Iris pigment epithelial cell (primary cell): ENCODE measurements around the gene APOL1.
"Not testable (repeated sequence)": the region's sequence is repeated elsewhere in the genome, so short reads cannot be mapped to it uniquely, and the experiment has no call there.

Experiments used
- DNase-seq: peaks from one replicate; pipeline ENCODE4 v3.0.0-alpha.2; 2011; ENCODE audit warnings: low read depth

APOL1 gene

GRCh38 chr22:36244522-36245391 is 8.2 kb upstream of the APOL1 start:
- peak; percentile 34 for DNase-seq

DNA sequence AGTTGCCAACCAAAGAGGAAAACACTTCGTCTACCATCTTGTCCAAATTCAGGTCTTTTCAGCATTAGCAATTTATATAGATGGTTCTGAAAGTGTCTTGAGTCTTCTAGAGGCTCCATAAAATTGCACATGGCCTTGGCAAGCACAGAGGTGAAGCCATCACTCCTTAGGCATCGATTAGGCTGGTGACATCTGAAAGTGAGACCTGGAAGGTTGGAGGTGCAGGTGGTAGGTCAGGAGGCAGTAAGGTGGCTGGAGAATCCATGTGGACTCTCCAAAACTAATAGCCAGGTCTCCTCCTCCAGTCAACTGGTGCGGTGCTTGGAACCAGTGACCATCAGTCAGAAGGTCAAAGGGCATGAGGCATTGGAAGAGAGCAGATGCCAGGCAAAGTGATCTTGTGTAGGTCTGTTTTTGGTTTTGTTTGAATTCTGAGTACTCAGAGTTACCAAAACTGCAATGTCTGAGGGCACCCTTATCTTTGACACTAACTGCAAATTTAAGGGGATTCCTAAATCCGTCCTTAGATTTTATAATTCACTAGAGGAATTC is 7.1 kb upstream of the APOL1 start:
- DNase-seq, result no peak

GRCh38 chr22:36246718-36247117 is 6.2 kb upstream of the APOL1 start:
- no peak for DNase-seq

- no peak for DNase-seq
Observed at GRCh38 chr22:36247955-36248354, 5.0 kb upstream of the APOL1 start.

- DNase-seq, result no peak
Observed at GRCh38 chr22:36249160-36249559, 3.8 kb upstream of the APOL1 start.

GRCh38 chr22:36250292-36250960 is 2.5 kb upstream of the APOL1 start:
- DNase-seq, result not testable (repeated sequence)

DNA sequence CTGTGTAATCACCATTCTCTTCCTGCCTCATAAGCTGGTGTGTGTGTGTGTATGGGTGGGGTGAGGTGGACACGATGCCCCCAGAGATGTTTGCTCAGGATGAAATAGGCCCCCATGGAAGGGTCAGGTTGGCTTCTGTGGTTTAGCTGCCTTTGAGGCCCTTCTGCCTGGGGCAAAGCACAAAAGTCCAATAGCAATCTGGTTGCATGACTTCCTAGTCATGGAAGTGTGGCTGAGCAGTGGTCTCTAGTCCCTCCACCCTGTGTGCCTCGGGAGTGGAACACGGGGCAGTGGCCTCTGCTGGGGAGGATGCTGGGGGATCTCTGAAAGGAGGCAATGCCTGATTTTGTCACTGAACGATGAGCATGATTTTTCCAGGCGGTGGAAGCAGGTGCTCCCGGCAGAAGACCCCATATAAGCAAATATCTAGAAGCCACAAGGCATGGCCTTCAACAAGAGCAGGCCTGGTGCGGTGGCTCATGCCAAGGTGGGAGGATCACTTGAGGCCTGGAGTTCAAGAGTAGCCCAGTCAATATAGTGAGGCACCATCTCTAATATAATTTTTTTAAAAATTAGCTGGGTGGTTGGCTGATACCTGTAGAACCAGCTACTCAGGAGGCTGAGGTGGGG is 839 bp upstream of the APOL1 start:
- not testable (repeated sequence) for DNase-seq

DNA sequence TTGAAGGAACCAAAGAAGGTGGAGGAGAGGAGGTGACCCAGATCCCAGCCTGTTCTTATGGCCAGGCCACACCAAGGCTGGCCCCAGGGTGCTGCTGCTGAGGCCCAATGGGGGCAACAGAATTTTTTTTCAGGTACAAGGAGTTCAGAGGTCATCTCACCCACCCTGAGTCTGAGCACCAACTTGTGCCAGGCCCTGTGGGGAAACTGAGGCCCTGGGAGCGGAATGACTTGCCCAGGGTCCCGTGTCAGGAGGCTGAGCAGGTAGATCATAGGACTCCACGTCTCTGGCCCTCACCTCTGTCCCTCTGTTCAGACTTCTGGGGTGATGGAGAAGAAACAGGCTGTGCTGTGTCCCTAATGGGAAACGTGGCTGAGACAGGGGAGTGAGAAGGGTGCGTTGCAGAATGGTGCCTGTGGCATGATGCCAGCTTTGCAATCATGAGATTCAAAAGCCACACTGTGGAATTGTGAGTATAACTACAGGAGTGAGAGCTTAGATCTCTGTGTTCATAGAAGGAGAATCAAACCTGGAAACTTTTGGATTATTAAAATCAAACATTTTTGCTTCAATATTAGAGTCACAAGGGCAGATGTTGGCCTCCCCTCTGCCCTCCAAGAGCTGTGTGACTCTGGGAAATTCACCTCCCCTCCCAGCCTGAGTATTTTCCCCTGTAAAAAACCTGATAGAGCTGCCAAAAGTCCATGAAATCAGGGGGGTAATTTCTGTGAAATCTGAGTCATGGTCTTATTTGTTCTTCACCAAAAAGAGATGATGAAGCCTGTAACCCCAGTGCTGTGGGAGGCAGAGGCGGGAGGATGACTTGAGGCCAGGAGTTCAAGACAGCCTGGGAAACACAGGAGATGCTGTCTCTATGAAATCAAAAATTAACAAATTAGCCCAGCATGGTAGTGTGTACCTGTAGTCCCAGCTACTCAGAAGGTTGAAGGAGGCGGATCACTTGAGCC is 874 bp downstream of the APOL1 start:
- no peak for DNase-seq

GRCh38 chr22:36255572-36255971 is 2.6 kb downstream of the APOL1 start:
- not testable (repeated sequence) for DNase-seq

DNA sequence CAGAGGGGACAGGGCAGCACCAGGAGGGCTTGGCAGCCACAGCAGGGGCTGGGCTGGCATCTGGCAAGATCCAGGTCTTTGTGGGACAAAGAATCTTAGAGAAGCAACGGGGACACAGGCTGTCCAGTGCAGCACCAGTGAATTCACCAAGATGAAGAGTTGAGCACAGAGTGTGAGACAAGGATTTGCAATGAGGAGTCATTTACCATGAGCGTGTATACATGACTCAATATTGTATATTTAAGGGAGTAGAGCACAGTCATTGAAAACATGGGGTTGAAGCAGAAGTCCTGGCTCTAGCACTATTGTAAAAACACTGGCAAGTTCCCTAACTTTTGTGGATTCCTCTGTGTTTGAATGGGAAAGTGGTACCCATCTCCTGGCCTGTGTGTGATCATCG is 3.5 kb downstream of the APOL1 start:
- DNase-seq, result no peak

DNA sequence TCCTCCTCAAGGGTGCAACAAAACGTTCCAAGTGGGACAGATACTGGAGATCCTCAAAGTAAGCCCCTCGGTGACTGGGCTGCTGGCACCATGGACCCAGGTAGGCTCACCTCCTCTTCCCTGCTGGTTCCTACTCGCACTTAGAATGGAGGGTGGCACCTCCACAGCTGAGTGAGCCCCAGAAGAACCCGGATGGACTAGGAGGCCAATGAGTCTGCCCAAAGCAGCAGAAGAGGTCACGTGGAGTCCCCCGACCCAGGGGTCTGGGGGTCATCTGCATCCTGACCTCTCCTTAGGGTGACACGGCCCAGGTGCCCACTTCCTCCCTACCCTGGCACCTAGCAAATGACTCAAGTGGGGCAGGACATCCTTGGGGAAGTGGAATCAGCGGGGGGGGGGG is 4.4 kb downstream of the APOL1 start:
- no peak for DNase-seq

- DNase-seq, result no peak
Observed at GRCh38 chr22:36257948-36258670, 5.2 kb downstream of the APOL1 start.

GRCh38 chr22:36258701-36259614 is 6.0 kb downstream of the APOL1 start:
- peak; percentile 71 for DNase-seq

GRCh38 chr22:36259615-36260300 is 6.8 kb downstream of the APOL1 start:
- DNase-seq, result no peak

DNA sequence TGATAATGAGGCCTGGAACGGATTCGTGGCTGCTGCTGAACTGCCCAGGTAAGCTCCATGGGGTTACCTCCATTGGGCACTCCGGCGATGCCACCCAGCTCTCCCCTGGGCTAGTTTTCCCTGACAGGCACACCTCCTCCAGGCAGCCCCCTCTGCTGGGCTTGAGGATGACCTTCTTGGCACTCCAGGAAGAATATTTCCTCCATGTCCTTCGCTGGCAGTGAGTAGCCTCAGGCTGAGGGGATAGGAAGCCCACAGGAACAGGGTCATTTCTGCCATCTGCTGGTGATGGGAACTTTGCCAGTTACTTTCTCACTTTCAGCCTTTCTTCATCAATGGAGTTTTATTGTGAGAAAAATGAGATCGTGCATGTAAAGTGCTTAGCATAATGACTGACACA is 8.7 kb downstream of the APOL1 start:
- not testable (repeated sequence) for DNase-seq

GRCh38 chr22:36262307-36262706 is 9.4 kb downstream of the APOL1 start:
- DNase-seq, result not testable (repeated sequence)

DNA sequence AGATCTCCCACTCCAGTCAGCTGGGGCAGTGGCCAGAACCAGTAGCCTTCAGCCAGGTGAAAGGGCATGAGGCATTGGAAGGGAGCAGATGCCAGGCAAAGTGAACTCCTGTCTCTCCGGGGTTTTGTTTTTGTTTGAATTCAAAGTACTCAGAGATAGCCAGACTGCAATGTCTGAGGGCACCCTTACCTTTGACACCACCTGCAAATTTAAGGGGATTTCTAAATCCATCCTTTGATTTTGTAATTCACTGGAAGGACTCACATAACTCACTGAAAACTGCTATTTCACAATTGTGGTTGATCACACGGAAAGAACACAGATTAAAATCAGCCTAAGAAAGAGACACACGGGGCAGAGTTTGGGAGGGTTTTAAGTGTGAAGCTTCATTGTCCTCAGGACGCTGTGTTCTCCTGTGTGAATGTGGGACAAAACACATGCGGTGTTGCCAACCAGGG is 10.3 kb downstream of the APOL1 start:
- peak; percentile 61 for DNase-seq

DNA sequence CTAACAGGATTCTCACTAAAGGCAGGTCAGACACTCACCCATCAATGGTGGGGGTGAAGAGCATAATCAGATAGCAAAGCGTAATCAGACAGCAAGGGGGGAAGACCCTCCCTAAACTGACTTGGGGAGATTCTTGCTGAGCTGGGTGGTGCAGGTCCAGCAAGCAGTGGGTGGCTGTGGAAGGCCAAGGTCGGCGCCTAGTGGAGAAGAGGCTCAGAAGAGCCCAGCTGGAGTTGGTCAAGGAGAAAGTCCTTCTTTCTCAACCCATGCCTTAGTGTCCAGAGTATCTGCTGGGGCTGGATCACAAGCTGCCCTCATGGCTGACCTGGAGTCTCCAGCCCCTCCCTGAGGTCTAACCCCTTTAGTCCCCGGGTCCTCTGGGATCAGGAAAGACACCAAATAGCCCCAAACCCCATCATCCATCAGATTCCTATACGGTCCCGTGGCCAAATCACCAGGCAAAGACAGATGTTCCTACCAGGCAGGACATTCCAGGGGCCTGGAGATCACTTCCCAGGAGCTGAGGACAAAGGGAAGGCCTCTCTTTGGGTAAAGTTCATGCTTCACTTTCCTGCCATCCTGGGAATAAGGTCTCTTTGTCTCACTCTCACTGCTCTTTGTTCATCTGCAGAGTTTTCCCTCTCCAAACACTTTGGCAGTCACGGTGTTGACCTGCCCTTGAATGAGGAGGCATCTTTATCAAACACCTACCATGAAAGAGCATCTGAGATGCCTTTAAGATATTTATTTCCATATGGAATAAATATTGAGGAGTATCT is 11.1 kb downstream of the APOL1 start:
- DNase-seq, result not testable (repeated sequence)
